ENCODE results near the gene GEMIN5.

Gene GEMIN5

DNA sequence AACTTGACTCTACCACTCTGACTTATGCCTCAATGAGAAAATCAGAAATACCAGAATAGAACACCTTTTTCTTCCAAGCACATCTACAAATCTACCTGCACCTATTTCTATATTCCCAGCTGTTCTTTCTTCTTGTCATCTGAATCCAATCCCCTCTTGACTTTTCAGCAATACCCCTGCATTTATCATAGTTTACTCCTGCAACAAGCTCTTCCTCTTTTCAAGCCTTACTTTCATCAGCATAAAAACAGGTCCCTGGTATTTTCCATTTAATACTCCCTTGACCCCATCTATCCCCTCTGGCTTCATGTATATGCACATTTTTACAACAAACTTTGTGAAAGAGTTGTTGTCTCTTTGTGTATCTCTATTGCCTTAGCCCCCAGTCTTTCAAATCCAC, 3.1 kb downstream of the GEMIN5 start:
- Histone ChIP-seq H3K4me3 (replicated peaks; ENCODE audit: insufficient read depth, low read length) (no peak overlapping the region), H3K27ac (replicated peaks) (no peak overlapping the region), H3K27me3 (ENCODE audit: insufficient read depth, poor library complexity, severe bottlenecking) (no peaks in the 10 kb centered on the region)
- no peak for DNase-seq (ENCODE audit: low read depth in 1 of 2, low spot score in 1 of 2)
- TF ChIP-seq, protein P1, sequence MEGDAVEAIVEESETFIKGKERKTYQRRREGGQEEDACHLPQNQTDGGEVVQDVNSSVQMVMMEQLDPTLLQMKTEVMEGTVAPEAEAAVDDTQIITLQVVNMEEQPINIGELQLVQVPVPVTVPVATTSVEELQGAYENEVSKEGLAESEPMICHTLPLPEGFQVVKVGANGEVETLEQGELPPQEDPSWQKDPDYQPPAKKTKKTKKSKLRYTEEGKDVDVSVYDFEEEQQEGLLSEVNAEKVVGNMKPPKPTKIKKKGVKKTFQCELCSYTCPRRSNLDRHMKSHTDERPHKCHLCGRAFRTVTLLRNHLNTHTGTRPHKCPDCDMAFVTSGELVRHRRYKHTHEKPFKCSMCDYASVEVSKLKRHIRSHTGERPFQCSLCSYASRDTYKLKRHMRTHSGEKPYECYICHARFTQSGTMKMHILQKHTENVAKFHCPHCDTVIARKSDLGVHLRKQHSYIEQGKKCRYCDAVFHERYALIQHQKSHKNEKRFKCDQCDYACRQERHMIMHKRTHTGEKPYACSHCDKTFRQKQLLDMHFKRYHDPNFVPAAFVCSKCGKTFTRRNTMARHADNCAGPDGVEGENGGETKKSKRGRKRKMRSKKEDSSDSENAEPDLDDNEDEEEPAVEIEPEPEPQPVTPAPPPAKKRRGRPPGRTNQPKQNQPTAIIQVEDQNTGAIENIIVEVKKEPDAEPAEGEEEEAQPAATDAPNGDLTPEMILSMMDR (IDR thresholded peaks at IDR 0.05; ENCODE audit: insufficient read depth, low read length): no peak
- TF ChIP-seq SPI1 (IDR thresholded peaks at IDR 0.05; ENCODE audit: borderline replicate concordance, low read depth): peak; percentile 79
- no peak for TF ChIP-seq GABPA (IDR thresholded peaks at IDR 0.05; ENCODE audit: low read depth)
- TF ChIP-seq, protein P2, sequence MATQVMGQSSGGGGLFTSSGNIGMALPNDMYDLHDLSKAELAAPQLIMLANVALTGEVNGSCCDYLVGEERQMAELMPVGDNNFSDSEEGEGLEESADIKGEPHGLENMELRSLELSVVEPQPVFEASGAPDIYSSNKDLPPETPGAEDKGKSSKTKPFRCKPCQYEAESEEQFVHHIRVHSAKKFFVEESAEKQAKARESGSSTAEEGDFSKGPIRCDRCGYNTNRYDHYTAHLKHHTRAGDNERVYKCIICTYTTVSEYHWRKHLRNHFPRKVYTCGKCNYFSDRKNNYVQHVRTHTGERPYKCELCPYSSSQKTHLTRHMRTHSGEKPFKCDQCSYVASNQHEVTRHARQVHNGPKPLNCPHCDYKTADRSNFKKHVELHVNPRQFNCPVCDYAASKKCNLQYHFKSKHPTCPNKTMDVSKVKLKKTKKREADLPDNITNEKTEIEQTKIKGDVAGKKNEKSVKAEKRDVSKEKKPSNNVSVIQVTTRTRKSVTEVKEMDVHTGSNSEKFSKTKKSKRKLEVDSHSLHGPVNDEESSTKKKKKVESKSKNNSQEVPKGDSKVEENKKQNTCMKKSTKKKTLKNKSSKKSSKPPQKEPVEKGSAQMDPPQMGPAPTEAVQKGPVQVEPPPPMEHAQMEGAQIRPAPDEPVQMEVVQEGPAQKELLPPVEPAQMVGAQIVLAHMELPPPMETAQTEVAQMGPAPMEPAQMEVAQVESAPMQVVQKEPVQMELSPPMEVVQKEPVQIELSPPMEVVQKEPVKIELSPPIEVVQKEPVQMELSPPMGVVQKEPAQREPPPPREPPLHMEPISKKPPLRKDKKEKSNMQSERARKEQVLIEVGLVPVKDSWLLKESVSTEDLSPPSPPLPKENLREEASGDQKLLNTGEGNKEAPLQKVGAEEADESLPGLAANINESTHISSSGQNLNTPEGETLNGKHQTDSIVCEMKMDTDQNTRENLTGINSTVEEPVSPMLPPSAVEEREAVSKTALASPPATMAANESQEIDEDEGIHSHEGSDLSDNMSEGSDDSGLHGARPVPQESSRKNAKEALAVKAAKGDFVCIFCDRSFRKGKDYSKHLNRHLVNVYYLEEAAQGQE (IDR thresholded peaks at IDR 0.05; ENCODE audit: insufficient replicate concordance, low read depth): no peak
- TF ChIP-seq POLR2AphosphoS5 (IDR thresholded peaks at IDR 0.05; ENCODE audit: low read depth): no peak

DNA sequence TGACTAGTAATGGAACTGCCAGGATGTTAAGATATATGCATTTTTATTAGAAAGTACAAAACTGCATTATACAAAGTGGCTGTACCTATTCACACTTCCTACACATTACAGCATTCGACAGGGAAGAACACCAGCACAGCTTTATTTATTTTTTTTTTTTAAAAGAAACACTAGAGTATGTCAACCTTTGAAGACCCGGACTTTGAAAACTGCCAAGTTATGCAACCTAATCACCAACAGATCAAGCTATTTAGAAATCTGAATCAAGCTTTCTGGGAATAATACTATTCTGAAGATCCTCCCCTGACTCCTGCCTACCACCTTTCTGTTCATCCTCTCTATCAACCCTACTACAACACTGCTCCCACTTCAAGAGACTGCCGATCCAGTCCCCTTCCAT, 4.5 kb downstream of the GEMIN5 start:
- TF ChIP-seq, protein P2 (IDR thresholded peaks at IDR 0.05; ENCODE audit: insufficient replicate concordance, low read depth): no peak
- no peak for TF ChIP-seq SPI1 (IDR thresholded peaks at IDR 0.05; ENCODE audit: borderline replicate concordance, low read depth)
- TF ChIP-seq, protein P1 (IDR thresholded peaks at IDR 0.05; ENCODE audit: insufficient read depth, low read length): no peak
- TF ChIP-seq GABPA (IDR thresholded peaks at IDR 0.05; ENCODE audit: low read depth): no peak
- TF ChIP-seq POLR2AphosphoS5 (IDR thresholded peaks at IDR 0.05; ENCODE audit: low read depth): no peak
- no peak overlapping the region for H3K4me3 ChIP-seq (replicated peaks; ENCODE audit: insufficient read depth, low read length)
- DNase-seq (ENCODE audit: low read depth in 1 of 2, low spot score in 1 of 2): no peak
- no peaks in the 10 kb centered on the region for H3K27me3 ChIP-seq (ENCODE audit: insufficient read depth, poor library complexity, severe bottlenecking)
- H3K27ac ChIP-seq (replicated peaks): no peak overlapping the region

DNA sequence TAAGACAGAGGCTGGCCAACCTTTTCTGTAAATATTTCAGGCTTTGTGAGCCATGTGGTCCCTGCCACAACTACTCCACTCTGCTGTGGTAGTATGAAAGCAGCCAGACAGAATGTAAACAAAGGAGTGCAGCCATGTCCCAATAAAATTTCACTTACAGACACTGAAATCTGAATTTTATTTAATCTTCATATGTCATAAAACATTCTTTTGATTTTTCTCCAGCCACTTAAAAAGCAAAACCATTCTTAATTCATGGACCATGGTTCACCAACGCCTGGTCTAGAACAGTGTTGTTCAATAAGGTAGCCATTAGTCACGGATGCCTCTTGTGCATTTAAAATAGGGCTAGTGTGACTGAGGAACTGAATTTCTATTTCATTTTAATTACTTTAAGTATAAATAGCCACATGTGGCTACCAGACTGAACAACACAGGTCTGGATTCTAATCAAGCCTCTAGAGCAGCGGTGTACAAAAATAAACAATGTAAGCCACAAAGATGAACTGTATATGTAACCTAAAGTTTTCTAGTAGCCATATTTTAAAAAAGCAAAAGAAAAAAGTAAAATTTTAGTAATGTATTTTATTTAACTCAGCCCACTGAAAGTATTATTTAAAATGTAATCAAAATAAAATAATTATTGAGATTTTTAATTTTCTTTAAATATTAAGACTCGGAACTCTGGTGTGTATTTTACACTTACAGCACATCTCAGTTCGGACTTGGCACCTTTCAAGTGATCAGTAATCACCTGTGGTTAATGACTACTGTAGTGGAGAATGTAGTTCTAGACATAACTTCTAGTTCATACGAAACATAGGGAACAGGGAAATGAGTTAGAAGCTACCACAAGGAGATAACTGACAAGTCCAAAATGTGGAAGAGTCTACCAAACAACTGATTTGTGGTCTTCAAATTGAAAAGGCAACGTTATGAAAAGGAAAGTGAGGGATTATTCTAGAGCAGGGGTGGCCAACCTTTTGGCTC, 14.3 kb downstream of the GEMIN5 start:
- no peak for DNase-seq (ENCODE audit: low read depth in 1 of 2, low spot score in 1 of 2)
- H3K4me3 ChIP-seq (replicated peaks; ENCODE audit: insufficient read depth, low read length): no peak overlapping the region

More for the DNA sequence above, 14.3 kb downstream of the GEMIN5 start:
- no peak overlapping the region for H3K27ac ChIP-seq (replicated peaks)
- TF ChIP-seq, protein P2 (IDR thresholded peaks at IDR 0.05; ENCODE audit: insufficient replicate concordance, low read depth): no peak
- TF ChIP-seq POLR2AphosphoS5 (IDR thresholded peaks at IDR 0.05; ENCODE audit: low read depth) (no peak), SPI1 (IDR thresholded peaks at IDR 0.05; ENCODE audit: borderline replicate concordance, low read depth) (no peak), GABPA (IDR thresholded peaks at IDR 0.05; ENCODE audit: low read depth) (no peak)
- TF ChIP-seq, protein P1 (IDR thresholded peaks at IDR 0.05; ENCODE audit: insufficient read depth, low read length): no peak
- H3K27me3 ChIP-seq (ENCODE audit: insufficient read depth, poor library complexity, severe bottlenecking): no peaks in the 10 kb centered on the region

Measured in HL-60 (cell line).